Transverse colon (tissue), 4 donors: ENCODE data around the gene FAM171A2.
"Not testable (repeated sequence)": the region's sequence is repeated elsewhere in the genome, so short reads cannot be mapped to it uniquely, and the experiment has no call there.

Source experiments
- POLR2A ChIP-seq: fragments of 450-650 bp; IDR thresholded peaks from one replicate; pipeline ENCODE4 v1.6.1; 2016; ENCODE audit warnings: antibody characterized with exemption, mild to moderate bottlenecking, moderate library complexity
- POLR2AphosphoS5 ChIP-seq, 3 donors: sonication (generic); formaldehyde crosslinking; IDR thresholded peaks; one replicate each; pipeline ENCODE4 v1.6.1; 2016; ENCODE audit warnings: antibody characterized with exemption in 3 of 3
- TF ChIP-seq, protein P1 (sequence below), 5 experiments: fragments of 200-600 bp in 3 of 5; fragments of 450-650 bp in 2 of 5; sonication (generic) in 3 of 5; IDR thresholded peaks; 1 replicate in 2 of 5; 2 replicates in 3 of 5; pipeline ENCODE4 v1.5.1; 2016 to 2017; ENCODE audit warnings: antibody characterized with exemption in 5 of 5, inconsistent platforms in 3 of 5, mild to moderate bottlenecking in 2 of 5, moderate library complexity in 1 of 5

DNA sequence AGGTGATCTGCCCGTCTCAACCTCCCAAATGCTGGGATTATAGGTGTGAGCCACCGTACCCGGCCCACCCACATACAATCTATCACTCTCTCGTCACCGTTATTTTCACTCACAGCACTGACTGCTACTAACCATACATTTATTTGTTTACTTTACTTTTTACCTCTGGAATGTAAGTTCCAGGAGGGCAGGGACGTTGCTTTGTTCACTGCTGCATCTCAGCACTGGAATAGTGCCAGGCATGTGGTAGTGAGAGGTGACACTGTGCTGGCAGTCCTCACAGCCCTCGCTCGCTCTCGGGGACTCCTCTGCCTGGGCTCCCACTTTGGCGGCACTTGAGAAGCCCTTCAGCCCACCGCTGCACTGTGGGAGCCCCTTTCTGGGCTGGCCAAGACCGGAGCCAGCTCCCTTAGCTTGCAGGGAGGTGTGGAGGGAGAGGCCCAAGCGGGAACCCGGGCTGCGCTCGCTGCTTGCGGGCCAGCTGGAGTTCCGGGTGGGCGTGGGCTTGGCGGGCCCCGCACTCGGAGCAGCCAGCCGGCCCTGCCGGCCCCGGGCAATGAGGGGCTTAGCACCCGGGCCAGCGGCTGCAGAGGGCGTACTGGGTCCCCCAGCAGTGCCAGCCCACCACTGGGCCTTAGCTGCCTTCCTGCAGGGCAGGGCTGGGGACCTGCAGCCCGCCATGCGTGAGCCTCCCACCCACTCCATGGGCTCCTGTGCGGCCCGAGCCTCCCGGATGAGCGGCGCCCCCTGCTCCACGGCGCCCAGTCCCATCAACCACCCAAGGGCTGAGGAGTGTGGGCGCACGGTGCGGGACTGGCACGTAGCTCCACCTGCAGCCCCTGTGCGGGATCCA lies 5.0 kb upstream of the FAM171A2 start:
- not testable (repeated sequence) for TF ChIP-seq POLR2AphosphoS5 (IDR thresholded peaks at IDR 0.05); POLR2A
- TF ChIP-seq, protein P1, sequence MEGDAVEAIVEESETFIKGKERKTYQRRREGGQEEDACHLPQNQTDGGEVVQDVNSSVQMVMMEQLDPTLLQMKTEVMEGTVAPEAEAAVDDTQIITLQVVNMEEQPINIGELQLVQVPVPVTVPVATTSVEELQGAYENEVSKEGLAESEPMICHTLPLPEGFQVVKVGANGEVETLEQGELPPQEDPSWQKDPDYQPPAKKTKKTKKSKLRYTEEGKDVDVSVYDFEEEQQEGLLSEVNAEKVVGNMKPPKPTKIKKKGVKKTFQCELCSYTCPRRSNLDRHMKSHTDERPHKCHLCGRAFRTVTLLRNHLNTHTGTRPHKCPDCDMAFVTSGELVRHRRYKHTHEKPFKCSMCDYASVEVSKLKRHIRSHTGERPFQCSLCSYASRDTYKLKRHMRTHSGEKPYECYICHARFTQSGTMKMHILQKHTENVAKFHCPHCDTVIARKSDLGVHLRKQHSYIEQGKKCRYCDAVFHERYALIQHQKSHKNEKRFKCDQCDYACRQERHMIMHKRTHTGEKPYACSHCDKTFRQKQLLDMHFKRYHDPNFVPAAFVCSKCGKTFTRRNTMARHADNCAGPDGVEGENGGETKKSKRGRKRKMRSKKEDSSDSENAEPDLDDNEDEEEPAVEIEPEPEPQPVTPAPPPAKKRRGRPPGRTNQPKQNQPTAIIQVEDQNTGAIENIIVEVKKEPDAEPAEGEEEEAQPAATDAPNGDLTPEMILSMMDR (IDR thresholded peaks at IDR 0.05): not testable (repeated sequence)
